Measurements from ENCODE around the gene CMA1.

The CMA1 gene

DNA sequence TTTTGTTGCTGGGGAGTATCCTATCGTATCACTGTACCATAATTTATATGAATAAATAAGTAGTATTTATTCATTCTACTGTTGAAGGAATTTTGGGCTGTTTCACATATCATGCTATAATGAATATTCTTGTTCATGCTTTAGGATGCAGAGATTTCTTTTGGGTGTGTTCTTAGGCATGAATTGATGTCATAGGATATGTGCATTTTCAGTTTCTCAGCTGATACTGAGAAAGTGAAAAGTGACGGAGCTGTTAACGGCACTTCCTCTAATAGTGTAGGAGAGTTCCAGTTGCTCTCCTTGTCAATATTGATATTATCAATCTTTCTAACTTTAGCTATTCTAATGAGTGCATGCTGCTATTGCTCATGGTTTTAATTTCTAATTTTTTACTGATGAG is 42.3 kb downstream of the CMA1 start:
- no peak for DNase-seq (ENCODE audit: low read depth)

DNA sequence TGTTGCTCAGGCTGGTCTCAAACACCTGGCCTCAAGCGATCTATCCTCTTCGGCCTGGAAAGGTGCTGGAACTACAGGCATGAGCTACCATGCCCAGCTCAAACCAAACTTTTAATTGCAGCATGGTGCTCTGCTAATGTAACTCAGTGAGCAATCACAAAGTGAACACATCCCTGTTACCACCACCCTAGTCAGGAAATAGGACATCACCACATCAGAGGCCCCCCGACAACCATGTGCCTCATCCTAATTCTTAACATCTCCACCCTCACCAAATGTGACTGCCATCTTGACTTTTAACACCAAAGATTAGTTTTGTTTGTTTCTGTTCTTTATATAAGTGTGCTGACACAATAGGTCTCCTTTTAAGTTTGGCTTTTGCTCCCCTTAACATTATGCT is 42.7 kb downstream of the CMA1 start:
- no peak for DNase-seq (ENCODE audit: low read depth)

DNA sequence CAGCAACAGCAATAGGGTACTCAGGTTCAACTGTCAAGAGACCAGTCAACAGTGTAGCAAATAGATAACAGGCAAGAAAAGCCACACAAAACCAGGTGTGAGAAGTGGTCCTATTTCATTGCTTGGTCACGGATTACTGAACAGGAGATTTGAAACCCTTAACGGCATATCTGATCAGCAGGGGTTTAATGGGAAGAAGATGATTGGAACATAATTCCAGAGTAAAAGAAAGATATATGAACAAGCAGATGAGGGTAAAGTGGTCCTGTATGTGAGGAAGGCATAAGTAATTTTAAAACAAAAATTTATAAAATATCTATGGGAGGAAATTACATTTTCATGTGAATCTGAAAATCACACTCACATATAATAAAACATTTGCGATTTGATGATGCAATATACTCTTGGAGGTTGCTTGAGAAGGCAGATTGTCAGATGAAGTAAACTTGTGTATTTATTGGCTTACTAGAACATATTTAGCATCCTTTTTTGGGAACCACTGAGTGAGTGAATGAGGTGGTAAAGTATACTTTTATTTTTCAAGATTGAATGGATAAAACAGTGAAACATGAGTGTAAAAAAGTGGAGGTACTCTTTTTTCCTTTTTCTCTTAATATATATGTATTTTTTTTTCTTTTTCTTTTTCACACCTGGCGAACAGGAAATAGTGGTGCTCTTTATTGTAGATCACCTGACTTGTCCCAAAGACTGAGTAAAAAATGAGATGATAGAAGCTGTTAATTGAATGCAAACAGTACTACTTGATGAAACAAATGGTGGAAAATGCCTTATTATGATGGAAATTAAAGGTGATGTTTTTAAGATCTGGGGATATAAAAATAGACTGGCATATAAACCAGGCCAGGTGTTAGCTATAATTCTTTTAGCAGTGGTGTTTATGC is 43.9 kb downstream of the CMA1 start:
- no peak for DNase-seq (ENCODE audit: low read depth)

DNA sequence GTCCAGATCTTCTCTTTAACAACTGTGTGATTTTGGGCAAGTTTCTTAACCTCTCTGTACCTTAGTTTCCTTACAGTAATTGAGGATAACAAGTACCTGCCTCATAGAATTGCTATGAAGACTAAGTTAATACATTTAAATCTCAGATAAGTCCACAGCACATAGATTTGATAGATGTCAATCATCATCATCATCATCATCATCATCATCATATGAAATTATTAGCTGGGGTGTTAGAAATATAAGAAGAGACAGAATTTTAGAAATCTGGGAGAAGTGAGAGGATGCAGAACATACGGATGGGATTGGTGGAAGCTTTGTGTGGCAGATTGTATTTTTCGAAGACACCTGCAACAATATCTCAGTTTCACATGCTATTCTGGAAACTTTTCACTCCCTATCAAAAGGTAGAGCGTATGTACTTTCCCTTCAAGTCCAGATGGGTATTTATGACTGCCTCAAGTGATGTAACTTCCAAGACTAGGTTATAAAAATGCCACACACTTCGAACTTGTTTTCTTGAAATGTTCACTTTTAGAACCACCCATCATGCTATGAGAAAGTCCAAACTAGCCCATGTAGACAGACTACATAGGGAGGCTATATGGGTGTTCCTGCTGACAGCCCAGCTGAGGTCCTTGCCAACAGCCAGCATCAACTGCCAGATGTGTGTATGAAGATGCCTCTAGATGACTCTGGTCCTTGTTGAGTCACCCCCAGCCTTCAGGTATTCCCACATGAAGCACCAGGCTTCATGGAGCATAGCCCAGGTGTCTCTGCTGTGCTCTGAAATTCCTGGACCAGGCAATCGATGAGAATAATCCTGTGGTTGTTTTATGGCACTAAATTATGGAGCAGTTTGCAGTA is 44.8 kb downstream of the CMA1 start:
- DNase-seq (ENCODE audit: low read depth): no peak

DNA sequence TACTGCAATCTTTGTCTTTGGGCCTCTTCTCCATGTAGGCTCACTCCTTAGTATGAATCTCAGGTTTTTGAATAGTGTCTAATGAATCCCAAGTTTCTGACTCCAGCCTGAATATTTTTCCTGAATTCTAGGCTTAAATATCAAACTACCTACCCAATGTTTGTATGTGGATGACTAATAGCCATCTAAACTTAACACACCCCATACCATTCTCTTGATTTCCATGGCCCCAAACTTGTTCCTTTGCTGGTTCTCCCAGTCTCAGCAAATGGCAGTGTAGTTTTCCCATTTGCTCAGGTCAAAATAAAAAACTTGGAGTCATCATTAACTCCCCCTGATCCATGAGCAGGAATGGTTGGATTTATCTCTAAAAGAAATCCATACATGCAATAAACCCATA is 46.7 kb downstream of the CMA1 start:
- DNase-seq (ENCODE audit: low read depth): no peak

DNA sequence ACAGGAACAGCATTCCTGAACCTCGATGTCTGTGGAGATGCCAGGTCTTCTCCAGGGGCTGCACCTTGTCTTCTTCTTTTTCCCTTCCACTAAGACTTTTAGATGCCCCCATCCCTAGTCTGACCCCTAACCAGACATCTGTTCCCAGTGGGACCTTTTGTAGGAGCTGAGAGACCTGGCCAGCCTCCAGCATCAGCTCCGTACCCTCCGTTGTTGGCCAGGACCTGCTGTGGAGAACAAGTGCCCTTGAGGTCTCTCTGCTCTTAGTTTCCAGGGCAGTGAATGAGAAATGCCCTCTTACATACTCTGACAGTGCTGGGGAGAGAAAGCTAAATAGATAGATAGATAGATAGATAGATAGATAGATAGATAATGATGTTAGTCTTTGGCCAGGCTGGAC is 48.7 kb downstream of the CMA1 start:
- DNase-seq (ENCODE audit: low read depth): no peak

DNA sequence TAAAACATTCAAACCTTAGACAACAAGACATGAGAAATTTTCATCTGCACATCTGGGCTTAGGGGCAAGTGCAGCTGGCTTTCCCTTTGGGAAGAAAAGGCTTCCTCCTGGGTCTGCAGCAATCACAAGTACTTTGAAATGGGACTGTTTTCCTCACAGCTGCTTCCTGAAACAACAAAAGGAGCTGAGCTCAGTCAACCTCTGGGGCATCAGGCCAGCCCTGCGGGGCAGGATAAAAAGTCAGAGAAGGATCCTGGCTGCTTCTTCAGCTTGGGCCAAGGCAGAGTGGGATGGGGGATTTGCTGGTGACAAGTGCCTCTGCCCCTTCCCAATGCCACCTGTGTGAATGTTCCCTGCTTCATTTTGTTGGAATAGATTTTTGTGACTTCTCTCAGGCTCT is 49.3 kb downstream of the CMA1 start:
- no peak for DNase-seq (ENCODE audit: low read depth)

DNA sequence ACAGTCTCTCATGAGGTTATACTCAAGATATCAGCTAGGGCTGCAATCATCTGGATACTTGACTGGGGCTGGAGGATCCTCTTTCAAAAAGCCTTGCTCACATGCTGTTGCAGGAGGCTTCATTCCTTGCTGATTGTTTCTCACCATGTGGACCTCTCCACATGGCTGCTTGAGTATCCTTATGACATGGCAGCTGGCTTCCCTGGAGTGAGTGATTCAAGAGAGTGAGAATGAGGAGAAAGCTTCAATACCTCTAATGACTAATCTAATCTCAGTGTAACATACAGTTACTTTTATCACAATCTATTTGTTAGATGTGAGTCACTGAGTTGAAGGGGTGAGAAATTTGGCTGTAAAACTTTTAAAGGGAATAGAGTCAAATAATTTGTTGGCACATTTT is 51.1 kb downstream of the CMA1 start:
- no peak for DNase-seq (ENCODE audit: low read depth)

All from activated T-cell treated with anti-CD3 and anti-CD28 coated beads for 1 hour (primary cell).